GM23338 (cell line): ENCODE data around the gene KIF20B.

Experiments
- CTCF ChIP-seq, 2 experiments: fragments of 200-600 bp in 1 of 2; sonication (generic) in 1 of 2; conservative IDR thresholded peaks; 2 replicates each; pipeline versions ENCODE4 v1.5.1 to v1.6.1; 2016 to 2017; ENCODE audit warnings: antibody characterized with exemption in 2 of 2, low read depth in 2 of 2, mild to moderate bottlenecking in 2 of 2, moderate library complexity in 1 of 2
- EZH2 ChIP-seq: fragments of 200-600 bp; sonication (generic); IDR thresholded peaks from one replicate; pipeline ENCODE4 v1.8.0; 2017; ENCODE audit warnings: antibody characterized with exemption, mild to moderate bottlenecking, low read depth; ENCODE audit not compliant: unreplicated experiment
- EZH2phosphoT487 ChIP-seq: fragments of 200-600 bp; sonication (generic); IDR thresholded peaks from one replicate; pipeline ENCODE4 v1.8.1; 2018; ENCODE audit warnings: antibody characterized with exemption; ENCODE audit not compliant: unreplicated experiment
- JUNB ChIP-seq: IDR thresholded peaks from one replicate; pipeline ENCODE4 v1.6.1; 2016; ENCODE audit warnings: antibody characterized with exemption; ENCODE audit not compliant: unreplicated experiment
- POLR2AphosphoS5 ChIP-seq: IDR thresholded peaks from 2 replicates; pipeline ENCODE4 v1.6.1; 2016; ENCODE audit warnings: antibody characterized with exemption, low read depth
- REST ChIP-seq: IDR thresholded peaks from one replicate; pipeline ENCODE4 v1.6.1; 2018; ENCODE audit warnings: antibody characterized with exemption; ENCODE audit not compliant: unreplicated experiment
- ZNF331 ChIP-seq: fragments of 250-450 bp; sonication (Bioruptor Pico); IDR thresholded peaks from 2 replicates; pipeline ENCODE4 v1.5.0; 2020; ENCODE audit warnings: low read depth, mild to moderate bottlenecking, moderate library complexity
- ZNF462 ChIP-seq: fragments of 250-450 bp; sonication (Bioruptor Pico); IDR thresholded peaks from 2 replicates; pipeline ENCODE4 v1.5.0; 2020; ENCODE audit warnings: mild to moderate bottlenecking, moderate library complexity

- TF ChIP-seq CTCF (conservative IDR thresholded peaks at IDR 0.05; ENCODE audit: low read depth in 2 of 2) (no peak), EZH2phosphoT487 (no peak), EZH2 (no peak), POLR2AphosphoS5 (no peak), JUNB (no peak), REST (no peak), ZNF331 (CRISPR knock-in tag) (no peak), ZNF462 (CRISPR knock-in tag) (no peak)
Observed at GRCh38 chr10:89783406-89783805, 82.0 kb downstream of the KIF20B start.
